ENCODE results near the gene MEGF11. TPM values are rescaled to one million over a fixed set of nuclear protein-coding genes. Genes with fewer than 3 reads are reported as not detected.

MEGF11 gene
- total and polyA plus RNA-seq, 7 donors, result 0.04 to 0.05 TPM; not detected in 5

- TF ChIP-seq CTCF (IDR thresholded peaks at IDR 0.05), result no peak
- intact Hi-C loops (cut with DNase I), result loop anchor here (10.0 kb wide), 2 partner anchors 365 to 375 kb away; no protein-coding TSS in a partner anchor
- 86 to 95% (median 92%) methylated on average over 3 of the region's 3 CpGs for WGBS, 3 donors
- peaks cover 2 to 51% of the 10 kb centered on the region in 2 donors for H3K36me3 ChIP-seq (ENCODE audit: insufficient read depth in 1 of 2, low read depth in 1 of 2)
- H3K9me3 ChIP-seq, result no peaks in the 10 kb centered on the region
- H3K27me3 ChIP-seq (ENCODE audit: insufficient read depth in 3 of 3, low read length in 2 of 3), result no peaks in the 10 kb centered on the region
- H3K4me3 ChIP-seq, result no peak overlapping the region
- no peak overlapping the region for H3K27ac ChIP-seq
- ATAC-seq (no peak), DNase-seq (no peak)
- H3K4me1 ChIP-seq, result no peaks in the 10 kb centered on the region
These were observed 343.7 kb downstream of the MEGF11 start for GRCh38 chr15:65909831-65910230.

DNA sequence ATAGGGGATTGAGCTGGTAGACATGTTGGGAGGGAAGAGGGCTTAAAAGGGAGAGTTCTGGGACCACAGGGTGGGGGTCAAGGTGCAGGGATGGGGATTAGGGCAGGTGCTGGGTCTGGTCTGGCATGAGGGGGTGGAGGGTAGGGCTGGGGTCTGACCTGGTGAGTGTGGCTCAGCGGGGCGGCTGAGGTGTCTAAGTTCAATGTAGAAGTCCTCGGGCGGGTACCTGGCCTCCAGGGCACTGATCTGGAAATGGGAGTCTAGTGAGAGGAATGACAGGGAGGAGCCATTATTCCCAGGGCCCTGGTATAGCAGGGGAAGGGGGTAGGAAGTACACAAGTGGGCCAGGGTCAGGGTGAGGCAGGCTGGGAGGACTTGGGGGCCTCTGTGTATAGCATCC, 344.7 kb downstream of the MEGF11 start:
- Histone ChIP-seq H3K36me3 (ENCODE audit: insufficient read depth in 1 of 2, low read depth in 1 of 2) (peaks cover 2 to 60% of the 10 kb centered on the region in 2 donors), H3K9me3 (no peaks in the 10 kb centered on the region)

GRCh38 chr15:65907661-65908060, 345.9 kb downstream of the MEGF11 start:
- 94 to 98% (median 97%) methylated on average over 3 of the region's 3 CpGs for WGBS, 3 donors
- DNase-seq (no peak), ATAC-seq (no peak)
- intact Hi-C loops (cut with DNase I), result no loop called here
- no peak for TF ChIP-seq CTCF (IDR thresholded peaks at IDR 0.05)
- H3K4me1 ChIP-seq, result no peaks in the 10 kb centered on the region
- no peaks in the 10 kb centered on the region for H3K9me3 ChIP-seq
- H3K4me3 ChIP-seq, result no peak overlapping the region
- peaks cover 2 to 70% of the 10 kb centered on the region in 2 donors for H3K36me3 ChIP-seq (ENCODE audit: insufficient read depth in 1 of 2, low read depth in 1 of 2)
- H3K27me3 ChIP-seq (ENCODE audit: insufficient read depth in 3 of 3, low read length in 2 of 3), result no peaks in the 10 kb centered on the region
- H3K27ac ChIP-seq, result no peak overlapping the region

More for the DNA sequence above, 344.7 kb downstream of the MEGF11 start:
- no peak for DNase-seq
- WGBS, 3 donors, result 97 to 100% (median 100%) methylated on average over 4 of the region's 4 CpGs
- ATAC-seq, result no peak
- Histone ChIP-seq H3K27me3 (ENCODE audit: insufficient read depth in 3 of 3, low read length in 2 of 3) (no peaks in the 10 kb centered on the region), H3K4me3 (no peak overlapping the region), H3K27ac (no peak overlapping the region), H3K4me1 (no peaks in the 10 kb centered on the region)
- no peak for TF ChIP-seq CTCF (IDR thresholded peaks at IDR 0.05)
- intact Hi-C loops (cut with DNase I), result no loop called here

GRCh38 chr15:65906396-65906795, 347.2 kb downstream of the MEGF11 start:
- WGBS, 3 donors, result 97% methylated on average over 1 of the region's 1 CpG
- DNase-seq, result no peak
- no peak overlapping the region for H3K4me3 ChIP-seq
- H3K9me3 ChIP-seq, result no peaks in the 10 kb centered on the region
- peaks cover 10% of the 10 kb centered on the region for H3K4me1 ChIP-seq
- TF ChIP-seq CTCF (IDR thresholded peaks at IDR 0.05), result no peak
- no peak for ATAC-seq
- H3K27me3 ChIP-seq (ENCODE audit: insufficient read depth in 3 of 3, low read length in 2 of 3), result no peaks in the 10 kb centered on the region
- intact Hi-C loops (cut with DNase I), result no loop called here
- no peak overlapping the region for H3K27ac ChIP-seq
- H3K36me3 ChIP-seq (ENCODE audit: insufficient read depth in 1 of 2, low read depth in 1 of 2), result peaks cover 2 to 77% of the 10 kb centered on the region in 2 donors

DNA sequence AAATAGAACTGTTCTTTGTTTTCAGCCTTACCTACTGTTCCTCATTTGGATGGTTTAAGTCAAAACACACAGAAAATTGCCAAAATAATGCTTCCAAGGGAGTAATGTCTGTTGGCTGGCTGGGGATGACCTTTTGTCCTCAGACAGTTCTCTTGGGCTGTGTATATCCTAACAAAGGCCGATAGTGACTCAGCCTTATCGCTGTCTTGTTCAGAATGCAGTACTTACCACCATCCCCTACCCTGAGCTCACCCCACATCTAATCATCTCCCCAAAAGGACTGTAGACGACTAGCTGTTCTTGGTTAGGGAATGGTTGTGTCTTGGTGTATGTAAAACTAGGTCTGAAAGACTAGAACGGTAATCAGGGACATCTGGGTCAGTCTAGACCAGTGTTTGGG, 349.2 kb downstream of the MEGF11 start:
- H3K27ac ChIP-seq, result no peak overlapping the region
- intact Hi-C loops (cut with DNase I), result no loop called here
- no peaks in the 10 kb centered on the region for H3K9me3 ChIP-seq
- H3K4me3 ChIP-seq, result no peak overlapping the region
- DNase-seq (no peak), ATAC-seq (no peak)
- H3K27me3 ChIP-seq (ENCODE audit: insufficient read depth in 3 of 3, low read length in 2 of 3), result no peaks in the 10 kb centered on the region
- H3K4me1 ChIP-seq, result peaks cover 11% of the 10 kb centered on the region
- H3K36me3 ChIP-seq (ENCODE audit: insufficient read depth in 1 of 2, low read depth in 1 of 2), result peaks cover 2 to 83% of the 10 kb centered on the region in 2 donors
- TF ChIP-seq CTCF (IDR thresholded peaks at IDR 0.05), result no peak
- 79 to 95% (median 92%) methylated on average over 4 of the region's 4 CpGs for WGBS, 3 donors
